Measurements from ENCODE around the gene CPS1.

CPS1 gene

GRCh38 chr2:210556329-210556980, at the start of gene CPS1:
TSS of gene CPS1 (plus strand) at chr2:210556599. CDS start at chr2:210556734, 135 bp downstream.
- Histone ChIP-seq H3K27ac (ENCODE audit: low read depth in 2 of 2, low read length in 2 of 2) (no peak within 1 kb of the TSS), H3K4me3 (ENCODE audit: low read length in 2 of 2) (no peak within 1 kb of the TSS), H3K27me3 (ENCODE audit: control insufficient read depth in 2 of 2, insufficient read depth in 2 of 2, low read length in 2 of 2) (no peaks in the 10 kb centered on the region), H3K36me3 (ENCODE audit: control insufficient read depth in 2 of 2, insufficient read depth in 2 of 2, low read length in 2 of 2) (no peaks in the 10 kb centered on the region), H3K4me1 (ENCODE audit: control insufficient read depth in 2 of 2, insufficient read depth in 2 of 2, low read length in 2 of 2) (no peaks in the 10 kb centered on the region), H3K9me3 (ENCODE audit: control insufficient read depth in 2 of 2, low read length in 2 of 2) (no peaks in the 10 kb centered on the region), H3K9ac (ENCODE audit: low read depth in 1 of 2, low read length in 2 of 2) (no peak within 1 kb of the TSS)

GRCh38 chr2:210515911-210516310, 40.5 kb upstream of the CPS1 start:
- Histone ChIP-seq H3K36me3 (ENCODE audit: control insufficient read depth in 2 of 2, insufficient read depth in 2 of 2, low read length in 2 of 2) (no peaks in the 10 kb centered on the region), H3K27ac (ENCODE audit: low read depth in 2 of 2, low read length in 2 of 2) (no peak overlapping the region), H3K9ac (ENCODE audit: low read depth in 1 of 2, low read length in 2 of 2) (no peak overlapping the region), H3K9me3 (ENCODE audit: control insufficient read depth in 2 of 2, low read length in 2 of 2) (no peaks in the 10 kb centered on the region), H3K27me3 (ENCODE audit: control insufficient read depth in 2 of 2, insufficient read depth in 2 of 2, low read length in 2 of 2) (no peaks in the 10 kb centered on the region), H3K4me3 (ENCODE audit: low read length in 2 of 2) (no peak overlapping the region), H3K4me1 (ENCODE audit: control insufficient read depth in 2 of 2, insufficient read depth in 2 of 2, low read length in 2 of 2) (no peaks in the 10 kb centered on the region)

GRCh38 chr2:210517264-210517663, 39.1 kb upstream of the CPS1 start:
- Histone ChIP-seq H3K36me3 (ENCODE audit: control insufficient read depth in 2 of 2, insufficient read depth in 2 of 2, low read length in 2 of 2) (no peaks in the 10 kb centered on the region), H3K9ac (ENCODE audit: low read depth in 1 of 2, low read length in 2 of 2) (no peak overlapping the region), H3K4me1 (ENCODE audit: control insufficient read depth in 2 of 2, insufficient read depth in 2 of 2, low read length in 2 of 2) (no peaks in the 10 kb centered on the region), H3K4me3 (ENCODE audit: low read length in 2 of 2) (no peak overlapping the region), H3K27ac (ENCODE audit: low read depth in 2 of 2, low read length in 2 of 2) (no peak overlapping the region), H3K27me3 (ENCODE audit: control insufficient read depth in 2 of 2, insufficient read depth in 2 of 2, low read length in 2 of 2) (no peaks in the 10 kb centered on the region), H3K9me3 (ENCODE audit: control insufficient read depth in 2 of 2, low read length in 2 of 2) (no peaks in the 10 kb centered on the region)

GRCh38 chr2:210519594-210519993, 36.8 kb upstream of the CPS1 start:
- H3K4me3 ChIP-seq (ENCODE audit: low read length in 2 of 2), result no peak overlapping the region
- H3K9me3 ChIP-seq (ENCODE audit: control insufficient read depth in 2 of 2, low read length in 2 of 2), result no peaks in the 10 kb centered on the region
- H3K9ac ChIP-seq (ENCODE audit: low read depth in 1 of 2, low read length in 2 of 2), result no peak overlapping the region
- no peaks in the 10 kb centered on the region for H3K27me3 ChIP-seq (ENCODE audit: control insufficient read depth in 2 of 2, insufficient read depth in 2 of 2, low read length in 2 of 2)
- no peaks in the 10 kb centered on the region for H3K36me3 ChIP-seq (ENCODE audit: control insufficient read depth in 2 of 2, insufficient read depth in 2 of 2, low read length in 2 of 2)
- H3K4me1 ChIP-seq (ENCODE audit: control insufficient read depth in 2 of 2, insufficient read depth in 2 of 2, low read length in 2 of 2), result no peaks in the 10 kb centered on the region
- no peak overlapping the region for H3K27ac ChIP-seq (ENCODE audit: low read depth in 2 of 2, low read length in 2 of 2)

- Histone ChIP-seq H3K4me3 (ENCODE audit: low read length in 2 of 2) (no peak overlapping the region), H3K27me3 (ENCODE audit: control insufficient read depth in 2 of 2, insufficient read depth in 2 of 2, low read length in 2 of 2) (no peaks in the 10 kb centered on the region), H3K9ac (ENCODE audit: low read depth in 1 of 2, low read length in 2 of 2) (no peak overlapping the region), H3K4me1 (ENCODE audit: control insufficient read depth in 2 of 2, insufficient read depth in 2 of 2, low read length in 2 of 2) (no peaks in the 10 kb centered on the region), H3K9me3 (ENCODE audit: control insufficient read depth in 2 of 2, low read length in 2 of 2) (no peaks in the 10 kb centered on the region), H3K36me3 (ENCODE audit: control insufficient read depth in 2 of 2, insufficient read depth in 2 of 2, low read length in 2 of 2) (no peaks in the 10 kb centered on the region), H3K27ac (ENCODE audit: low read depth in 2 of 2, low read length in 2 of 2) (no peak overlapping the region)
Measured at GRCh38 chr2:210522399-210522798, 34.0 kb upstream of the CPS1 start.

GRCh38 chr2:210523650-210524289, 32.6 kb upstream of the CPS1 start:
- Histone ChIP-seq H3K27me3 (ENCODE audit: control insufficient read depth in 2 of 2, insufficient read depth in 2 of 2, low read length in 2 of 2) (no peaks in the 10 kb centered on the region), H3K9me3 (ENCODE audit: control insufficient read depth in 2 of 2, low read length in 2 of 2) (no peaks in the 10 kb centered on the region), H3K4me1 (ENCODE audit: control insufficient read depth in 2 of 2, insufficient read depth in 2 of 2, low read length in 2 of 2) (no peaks in the 10 kb centered on the region), H3K36me3 (ENCODE audit: control insufficient read depth in 2 of 2, insufficient read depth in 2 of 2, low read length in 2 of 2) (no peaks in the 10 kb centered on the region), H3K27ac (ENCODE audit: low read depth in 2 of 2, low read length in 2 of 2) (no peak overlapping the region), H3K9ac (ENCODE audit: low read depth in 1 of 2, low read length in 2 of 2) (no peak overlapping the region), H3K4me3 (ENCODE audit: low read length in 2 of 2) (no peak overlapping the region)

- no peak overlapping the region for H3K4me3 ChIP-seq (ENCODE audit: low read length in 2 of 2)
- no peak overlapping the region for H3K27ac ChIP-seq (ENCODE audit: low read depth in 2 of 2, low read length in 2 of 2)
- no peaks in the 10 kb centered on the region for H3K9me3 ChIP-seq (ENCODE audit: control insufficient read depth in 2 of 2, low read length in 2 of 2)
Measured at GRCh38 chr2:210524533-210524932, 31.9 kb upstream of the CPS1 start.

GRCh38 chr2:210527286-210527685, 29.1 kb upstream of the CPS1 start:
- H3K9me3 ChIP-seq (ENCODE audit: control insufficient read depth in 2 of 2, low read length in 2 of 2), result no peaks in the 10 kb centered on the region
- no peaks in the 10 kb centered on the region for H3K4me1 ChIP-seq (ENCODE audit: control insufficient read depth in 2 of 2, insufficient read depth in 2 of 2, low read length in 2 of 2)
- no peaks in the 10 kb centered on the region for H3K36me3 ChIP-seq (ENCODE audit: control insufficient read depth in 2 of 2, insufficient read depth in 2 of 2, low read length in 2 of 2)
- H3K27ac ChIP-seq (ENCODE audit: low read depth in 2 of 2, low read length in 2 of 2), result no peak overlapping the region
- no peak overlapping the region for H3K9ac ChIP-seq (ENCODE audit: low read depth in 1 of 2, low read length in 2 of 2)
- no peaks in the 10 kb centered on the region for H3K27me3 ChIP-seq (ENCODE audit: control insufficient read depth in 2 of 2, insufficient read depth in 2 of 2, low read length in 2 of 2)
- H3K4me3 ChIP-seq (ENCODE audit: low read length in 2 of 2), result no peak overlapping the region

More at GRCh38 chr2:210524533-210524932, 31.9 kb upstream of the CPS1 start:
- no peaks in the 10 kb centered on the region for H3K27me3 ChIP-seq (ENCODE audit: control insufficient read depth in 2 of 2, insufficient read depth in 2 of 2, low read length in 2 of 2)
- H3K36me3 ChIP-seq (ENCODE audit: control insufficient read depth in 2 of 2, insufficient read depth in 2 of 2, low read length in 2 of 2), result no peaks in the 10 kb centered on the region
- no peak overlapping the region for H3K9ac ChIP-seq (ENCODE audit: low read depth in 1 of 2, low read length in 2 of 2)
- no peaks in the 10 kb centered on the region for H3K4me1 ChIP-seq (ENCODE audit: control insufficient read depth in 2 of 2, insufficient read depth in 2 of 2, low read length in 2 of 2)

GRCh38 chr2:210528716-210529115, 27.7 kb upstream of the CPS1 start:
- no peak overlapping the region for H3K4me3 ChIP-seq (ENCODE audit: low read length in 2 of 2)
- no peak overlapping the region for H3K9ac ChIP-seq (ENCODE audit: low read depth in 1 of 2, low read length in 2 of 2)
- no peaks in the 10 kb centered on the region for H3K4me1 ChIP-seq (ENCODE audit: control insufficient read depth in 2 of 2, insufficient read depth in 2 of 2, low read length in 2 of 2)
- H3K9me3 ChIP-seq (ENCODE audit: control insufficient read depth in 2 of 2, low read length in 2 of 2), result no peaks in the 10 kb centered on the region
- no peaks in the 10 kb centered on the region for H3K27me3 ChIP-seq (ENCODE audit: control insufficient read depth in 2 of 2, insufficient read depth in 2 of 2, low read length in 2 of 2)
- no peak overlapping the region for H3K27ac ChIP-seq (ENCODE audit: low read depth in 2 of 2, low read length in 2 of 2)
- H3K36me3 ChIP-seq (ENCODE audit: control insufficient read depth in 2 of 2, insufficient read depth in 2 of 2, low read length in 2 of 2), result no peaks in the 10 kb centered on the region

- Histone ChIP-seq H3K9me3 (ENCODE audit: control insufficient read depth in 2 of 2, low read length in 2 of 2) (no peaks in the 10 kb centered on the region), H3K27me3 (ENCODE audit: control insufficient read depth in 2 of 2, insufficient read depth in 2 of 2, low read length in 2 of 2) (no peaks in the 10 kb centered on the region), H3K4me1 (ENCODE audit: control insufficient read depth in 2 of 2, insufficient read depth in 2 of 2, low read length in 2 of 2) (no peaks in the 10 kb centered on the region), H3K36me3 (ENCODE audit: control insufficient read depth in 2 of 2, insufficient read depth in 2 of 2, low read length in 2 of 2) (no peaks in the 10 kb centered on the region), H3K9ac (ENCODE audit: low read depth in 1 of 2, low read length in 2 of 2) (no peak overlapping the region), H3K27ac (ENCODE audit: low read depth in 2 of 2, low read length in 2 of 2) (no peak overlapping the region), H3K4me3 (ENCODE audit: low read length in 2 of 2) (no peak overlapping the region)
Measured at GRCh38 chr2:210531050-210531449, 25.3 kb upstream of the CPS1 start.
